GM23248 (cell line): ENCODE results near the gene ANAPC2. TPM values are rescaled to one million over a fixed set of nuclear protein-coding genes. Genes with fewer than 3 reads are reported as not detected.

Experiments
- DNase-seq: peaks from one replicate; pipeline ENCODE4 v3.0.0-alpha.2; 2015
- H2AFZ ChIP-seq: fragments of 200-600 bp; sonication (generic); 2 replicates; pipeline ENCODE4 v1.6.1; 2016; ENCODE audit warnings: antibody characterized with exemption
- H3F3A ChIP-seq: fragments of 200-600 bp; sonication (generic); 2 replicates; pipeline ENCODE4 v1.6.1; 2016; ENCODE audit warnings: mild to moderate bottlenecking, antibody characterized with exemption, mixed run types; ENCODE audit not compliant: insufficient read depth
- H3K27ac ChIP-seq: fragments of 200-600 bp; sonication (generic); 2 replicates; pipeline ENCODE4 v1.5.1; 2016; ENCODE audit warnings: mild to moderate bottlenecking
- H3K27me3 ChIP-seq: fragments of 200-600 bp; sonication (generic); replicated peaks from 2 replicates; pipeline ENCODE4 v1.6.1; 2016; ENCODE audit warnings: mild to moderate bottlenecking; ENCODE audit not compliant: insufficient read depth
- H3K36me3 ChIP-seq: fragments of 200-600 bp; sonication (generic); 2 replicates; pipeline ENCODE4 v1.6.1; 2016; ENCODE audit warnings: low read depth, mild to moderate bottlenecking
- H3K4me1 ChIP-seq: fragments of 200-600 bp; sonication (generic); 2 replicates; pipeline ENCODE4 v1.6.1; 2016; ENCODE audit warnings: mild to moderate bottlenecking; ENCODE audit not compliant: insufficient read depth
- H3K4me2 ChIP-seq: fragments of 200-600 bp; sonication (generic); one replicate; pipeline ENCODE4 v1.6.1; 2016; ENCODE audit warnings: mild to moderate bottlenecking; ENCODE audit not compliant: unreplicated experiment
- H3K4me3 ChIP-seq: fragments of 200-600 bp; sonication (generic); 2 replicates; pipeline ENCODE4 v1.5.1; 2016; ENCODE audit warnings: mild to moderate bottlenecking
- H3K79me2 ChIP-seq: fragments of 200-600 bp; sonication (generic); 2 replicates; pipeline ENCODE4 v1.6.1; 2016; ENCODE audit warnings: mild to moderate bottlenecking; ENCODE audit not compliant: insufficient read depth
- H3K9ac ChIP-seq: fragments of 200-600 bp; sonication (generic); 2 replicates; pipeline ENCODE4 v1.6.1; 2016; ENCODE audit warnings: mild to moderate bottlenecking
- H3K9me2 ChIP-seq: fragments of 200-600 bp; sonication (generic); 2 replicates; pipeline ENCODE4 v1.6.1; 2016; ENCODE audit warnings: mixed run types, mild to moderate bottlenecking, moderate library complexity; ENCODE audit not compliant: insufficient read depth
- H3K9me3 ChIP-seq: fragments of 200-600 bp; sonication (generic); one replicate; pipeline ENCODE4 v1.6.1; 2017; ENCODE audit warnings: low read depth
- H4K20me1 ChIP-seq: fragments of 200-600 bp; sonication (generic); 2 replicates; pipeline ENCODE4 v1.6.0; 2016; ENCODE audit not compliant: insufficient read depth
- EZH2 ChIP-seq: fragments of 200-600 bp; sonication (generic); IDR thresholded peaks from 2 replicates; pipeline ENCODE4 v1.6.1; 2018; ENCODE audit warnings: antibody characterized with exemption, mild to moderate bottlenecking; ENCODE audit not compliant: insufficient read depth, poor library complexity, severe bottlenecking
- EZH2phosphoT487 ChIP-seq: fragments of 200-600 bp; sonication (generic); IDR thresholded peaks from 2 replicates; pipeline ENCODE4 v1.6.1; 2018; ENCODE audit warnings: antibody characterized with exemption, moderate library complexity, mild to moderate bottlenecking, low read depth; ENCODE audit not compliant: insufficient read depth
- WGBS, 2 experiments: methylation state at CpG; one replicate each; pipeline ENCODE4 v1.1.6; 2015 to 2017; ENCODE audit warnings: low lambda C conversion rate in 2 of 2, low coverage in 1 of 2; ENCODE audit errors: missing lambda C conversion rate in 2 of 2; 5-methylcytosine and 5-hydroxymethylcytosine counted together
- in situ Hi-C: fragments of 300-500 bp; cut with MboI; formaldehyde crosslinking; loops from 2 replicates; pipeline ENCODE4 v1.15.0; 2020
- polyA plus RNA-seq: library from polyadenylated mRNA; unstranded; fragments of >200 nt; fragmentation: Nextera tagmentation; extraction: Ambion mirVana; gene quantifications from 2 replicates; pipeline ENCODE4 v1.2.1, GENCODE V29; 2016
- total RNA-seq: library from RNA; depleted of rRNA; stranded (reverse); fragments of >200 nt; shearing (Covaris generic); gene quantifications from 2 replicates; pipeline ENCODE4 v1.2.3, GENCODE V29; 2014

ANAPC2 gene
- total and polyA plus RNA-seq, 2 experiments from 2014 or later, result 13.6 to 24.0 TPM

GRCh38 chr9:137172901-137173795 is 15.2 kb downstream of the ANAPC2 start:
- no peak overlapping the region for H3K9ac ChIP-seq
- no peak overlapping the region for H3K4me2 ChIP-seq
- H4K20me1 ChIP-seq, result no peaks in the 10 kb centered on the region
- H3K4me3 ChIP-seq, result no peak overlapping the region
- TF ChIP-seq EZH2phosphoT487, result no peak
- no peaks in the 10 kb centered on the region for H3K79me2 ChIP-seq
- H2AFZ ChIP-seq, result no peak overlapping the region
- H3K27me3 ChIP-seq, result peaks cover 4% of the 10 kb centered on the region
- in situ Hi-C loops, result no loop called here
- H3K36me3 ChIP-seq, result no peaks in the 10 kb centered on the region
- H3K4me1 ChIP-seq, result no peaks in the 10 kb centered on the region
- H3K9me3 ChIP-seq, result no peaks in the 10 kb centered on the region
- WGBS, 2 experiments, result 52 to 55% methylated on average over 20 to 21 of the region's 21 CpGs
- peaks cover 4% of the 10 kb centered on the region; the same call in 1 of the 2 replicates for H3F3A ChIP-seq
- no peak overlapping the region for H3K27ac ChIP-seq
- no peak for DNase-seq
- H3K9me2 ChIP-seq, result no peaks in the 10 kb centered on the region

GRCh38 chr9:137171149-137171900 is 17.0 kb downstream of the ANAPC2 start:
- Histone ChIP-seq H3K27ac (no peak overlapping the region), H3K79me2 (no peaks in the 10 kb centered on the region), H4K20me1 (no peaks in the 10 kb centered on the region), H3K4me2 (no peak overlapping the region), H3K9ac (no peak overlapping the region), H3K9me3 (no peaks in the 10 kb centered on the region), H3K4me1 (no peaks in the 10 kb centered on the region), H2AFZ (no peak overlapping the region), H3F3A (no peaks in the 10 kb centered on the region), H3K27me3 (peaks cover 19% of the 10 kb centered on the region), H3K9me2 (no peaks in the 10 kb centered on the region), H3K4me3 (no peak overlapping the region), H3K36me3 (no peaks in the 10 kb centered on the region)
- no peak for DNase-seq
- WGBS, 2 experiments, result 66 to 69% methylated on average over 22 of the region's 22 CpGs
- in situ Hi-C loops, result no loop called here
- TF ChIP-seq EZH2phosphoT487, result no peak
- TF ChIP-seq EZH2, result no peak

- Histone ChIP-seq H3K27me3 (peaks cover 25% of the 10 kb centered on the region), H3F3A (no peaks in the 10 kb centered on the region), H3K4me1 (no peaks in the 10 kb centered on the region), H3K9me2 (no peaks in the 10 kb centered on the region), H3K9ac (no peak overlapping the region), H3K4me2 (no peak overlapping the region), H3K27ac (no peak overlapping the region), H3K4me3 (no peak overlapping the region), H3K36me3 (no peaks in the 10 kb centered on the region), H2AFZ (no peak overlapping the region), H4K20me1 (no peaks in the 10 kb centered on the region), H3K9me3 (no peaks in the 10 kb centered on the region), H3K79me2 (no peaks in the 10 kb centered on the region)
- no peak for DNase-seq
- TF ChIP-seq EZH2phosphoT487 (no peak), EZH2 (no peak)
- in situ Hi-C loops, result no loop called here
- WGBS, 2 experiments, result 32 to 34% methylated on average over 11 to 14 of the region's 14 CpGs
Measured at GRCh38 chr9:137170486-137171148, 17.7 kb downstream of the ANAPC2 start.

- Histone ChIP-seq H3K27me3 (peaks cover 32% of the 10 kb centered on the region), H4K20me1 (no peaks in the 10 kb centered on the region), H3K4me1 (no peaks in the 10 kb centered on the region), H3K36me3 (no peaks in the 10 kb centered on the region), H3F3A (no peaks in the 10 kb centered on the region), H2AFZ (no peak within 1 kb of the TSS), H3K4me2 (peak within 1 kb of the TSS; percentile 44), H3K4me3 (peak within 1 kb of the TSS; percentile 36; the same call in 1 of the 2 replicates), H3K9me3 (no peaks in the 10 kb centered on the region), H3K79me2 (no peaks in the 10 kb centered on the region), H3K9ac (no peak within 1 kb of the TSS), H3K9me2 (no peaks in the 10 kb centered on the region), H3K27ac (no peak within 1 kb of the TSS)
- 3 to 9% methylated on average over 21 to 37 of the region's 41 CpGs for WGBS, 2 experiments
- DNase-seq, result no peak
- TF ChIP-seq EZH2 (no peak), EZH2phosphoT487 (no peak)
- in situ Hi-C loops, result no loop called here
Measured at GRCh38 chr9:137169896-137170358, 18.4 kb downstream of the ANAPC2 start, which contains the start of gene LRRC26. Gene LRRC26, minus strand, starts transcription at chr9:137170051. Its CDS starts 108 bp downstream, at chr9:137169943.
